Parathyroid adenoma (tissue), 2 donors: ENCODE measurements around the gene MYCBP.

Experiments used
- H2AFZ ChIP-seq: fragments of 300-600 bp; sonication (generic); one replicate; pipeline ENCODE4 v1.7.0; 2017; ENCODE audit warnings: antibody characterized with exemption, mild to moderate bottlenecking
- H3K27ac ChIP-seq: fragments of 300-600 bp; sonication (generic); one replicate; pipeline ENCODE4 v1.7.0; 2017
- H3K27me3 ChIP-seq: fragments of 300-600 bp; sonication (generic); one replicate; pipeline ENCODE4 v1.7.0; 2017; ENCODE audit warnings: low read length; ENCODE audit not compliant: control insufficient read depth, insufficient read depth
- H3K36me3 ChIP-seq: fragments of 300-600 bp; sonication (generic); one replicate; pipeline ENCODE4 v1.7.0; 2017; ENCODE audit warnings: low read length; ENCODE audit not compliant: control insufficient read depth, insufficient read depth
- H3K4me1 ChIP-seq: fragments of 300-600 bp; sonication (generic); one replicate; pipeline ENCODE4 v1.7.0; 2017; ENCODE audit warnings: control low read depth
- H3K4me2 ChIP-seq: fragments of 300-600 bp; sonication (generic); one replicate; pipeline ENCODE4 v1.7.0; 2017; ENCODE audit warnings: low read length
- H3K4me3 ChIP-seq: fragments of 300-600 bp; sonication (generic); one replicate; pipeline ENCODE4 v1.7.0; 2017; ENCODE audit warnings: low read depth, low read length
- H3K79me2 ChIP-seq: fragments of 300-600 bp; sonication (generic); one replicate; pipeline ENCODE4 v1.7.0; 2017; ENCODE audit warnings: control low read depth
- H3K9ac ChIP-seq: fragments of 300-600 bp; sonication (generic); one replicate; pipeline ENCODE4 v1.7.0; 2017; ENCODE audit warnings: mild to moderate bottlenecking
- H3K9me3 ChIP-seq: fragments of 300-600 bp; sonication (generic); one replicate; pipeline ENCODE4 v1.7.0; 2017; ENCODE audit warnings: low read length; ENCODE audit not compliant: control insufficient read depth
- CTCF ChIP-seq: fragments of 300-600 bp; sonication (generic); IDR thresholded peaks from one replicate; pipeline ENCODE4 v1.7.0; 2017; ENCODE audit warnings: antibody characterized with exemption, mild to moderate bottlenecking
- donor health status: primary hyperparathyroidism.

MYCBP gene

GRCh38 chr1:38875811-38876210 is 2.7 kb upstream of the MYCBP start:
- Histone ChIP-seq H3K9ac (no peak overlapping the region), H3K27me3 (no peaks in the 10 kb centered on the region), H3K27ac (no peak overlapping the region), H2AFZ (no peak overlapping the region), H3K4me1 (no peaks in the 10 kb centered on the region), H3K9me3 (no peaks in the 10 kb centered on the region), H3K4me2 (no peak overlapping the region), H3K79me2 (no peaks in the 10 kb centered on the region), H3K4me3 (no peak overlapping the region), H3K36me3 (no peaks in the 10 kb centered on the region)
- TF ChIP-seq CTCF = no peak

GRCh38 chr1:38872401-38873026 is 634 bp downstream of the MYCBP start:
- no peaks in the 10 kb centered on the region for H3K79me2 ChIP-seq
- H2AFZ ChIP-seq = peak overlapping the region; percentile 81
- no peaks in the 10 kb centered on the region for H3K9me3 ChIP-seq
- TF ChIP-seq CTCF = no peak
- no peaks in the 10 kb centered on the region for H3K4me1 ChIP-seq
- peak overlapping the region; percentile 99 for H3K4me2 ChIP-seq
- H3K36me3 ChIP-seq = no peaks in the 10 kb centered on the region
- H3K4me3 ChIP-seq = peak overlapping the region; percentile 68
- no peak overlapping the region for H3K27ac ChIP-seq
- H3K27me3 ChIP-seq = no peaks in the 10 kb centered on the region
- H3K9ac ChIP-seq = no peak overlapping the region

GRCh38 chr1:38870996-38871395 is 2.2 kb downstream of the MYCBP start:
- H3K27me3 ChIP-seq = no peaks in the 10 kb centered on the region
- no peak overlapping the region for H3K27ac ChIP-seq
- no peaks in the 10 kb centered on the region for H3K79me2 ChIP-seq
- H3K9me3 ChIP-seq = no peaks in the 10 kb centered on the region
- H3K36me3 ChIP-seq = no peaks in the 10 kb centered on the region
- H3K4me2 ChIP-seq = no peak overlapping the region
- no peak for TF ChIP-seq CTCF
- no peaks in the 10 kb centered on the region for H3K4me1 ChIP-seq
- no peak overlapping the region for H3K4me3 ChIP-seq
- no peak overlapping the region for H3K9ac ChIP-seq
- no peak overlapping the region for H2AFZ ChIP-seq

- Histone ChIP-seq H3K36me3 (no peaks in the 10 kb centered on the region), H3K4me3 (no peak overlapping the region), H3K4me2 (no peak overlapping the region), H3K27me3 (no peaks in the 10 kb centered on the region), H3K27ac (no peak overlapping the region), H3K9me3 (no peaks in the 10 kb centered on the region), H2AFZ (no peak overlapping the region), H3K9ac (no peak overlapping the region), H3K4me1 (no peaks in the 10 kb centered on the region), H3K79me2 (no peaks in the 10 kb centered on the region)
- no peak for TF ChIP-seq CTCF
These were observed 5.9 kb downstream of the MYCBP start for GRCh38 chr1:38867208-38867607.

- H3K9ac ChIP-seq = no peak overlapping the region
- H3K9me3 ChIP-seq = no peaks in the 10 kb centered on the region
- no peaks in the 10 kb centered on the region for H3K36me3 ChIP-seq
- no peaks in the 10 kb centered on the region for H3K79me2 ChIP-seq
- no peak overlapping the region for H2AFZ ChIP-seq
- no peak for TF ChIP-seq CTCF
- H3K27ac ChIP-seq = no peak overlapping the region
- H3K4me1 ChIP-seq = no peaks in the 10 kb centered on the region
- no peak overlapping the region for H3K4me2 ChIP-seq
- H3K27me3 ChIP-seq = no peaks in the 10 kb centered on the region
- H3K4me3 ChIP-seq = no peak overlapping the region
These were observed 7.9 kb downstream of the MYCBP start for GRCh38 chr1:38865112-38865715.
